CD4-positive, alpha-beta memory T cell (primary cell): Measurements from ENCODE around the gene TPM4. TPM values are rescaled to one million over a fixed set of nuclear protein-coding genes. Genes with fewer than 3 reads are reported as not detected.

Experiments used
- CTCF ChIA-PET: fragments of 350-600 bp; sonication (Branson Sonifier 250); formaldehyde crosslinking; loops from one replicate; lab custom pipeline; 2021; ENCODE audit warnings: inconsistent platforms; ENCODE audit not compliant: partially characterized antibody; lab: Charles Lee
- POLR2A ChIA-PET: fragments of 350-600 bp; sonication (Branson Sonifier 250); formaldehyde crosslinking; loops from one replicate; lab custom pipeline; 2021; ENCODE audit not compliant: partially characterized antibody; lab: Charles Lee
- DNase-seq, 5 donors: peaks; one replicate each; pipeline versions ENCODE4 v3.0.0 to v3.0.0-alpha.2; 2020 to 2022; ENCODE audit warnings: mixed read lengths in 1 of 5
- H3K27ac ChIP-seq: one replicate; pipeline ENCODE4 v1.7.0; 2013; ENCODE audit warnings: low read depth, low read length
- H3K27me3 ChIP-seq: 2 replicates; pipeline ENCODE4 v1.7.0; 2013; ENCODE audit warnings: mild to moderate bottlenecking, low read length, moderate library complexity; ENCODE audit not compliant: insufficient read depth
- H3K36me3 ChIP-seq: 2 replicates; pipeline ENCODE4 v1.7.0; 2013; ENCODE audit warnings: mild to moderate bottlenecking, low read length, moderate library complexity; ENCODE audit not compliant: insufficient read depth
- H3K4me1 ChIP-seq: 2 replicates; pipeline ENCODE4 v1.7.0; 2013; ENCODE audit warnings: mild to moderate bottlenecking, low read length, moderate library complexity; ENCODE audit not compliant: insufficient read depth
- H3K4me3 ChIP-seq, 2 donors: one replicate each; pipeline ENCODE4 v1.7.0; 2013; ENCODE audit warnings: low read length in 2 of 2, mild to moderate bottlenecking in 1 of 2
- H3K9me3 ChIP-seq, 2 donors: one replicate each; pipeline ENCODE4 v1.7.0; 2013; ENCODE audit warnings: low read length in 2 of 2, control low read depth in 1 of 2; ENCODE audit not compliant: control insufficient read depth in 1 of 2
- H3K27ac Mint-ChIP-seq, 7 donors: one replicate each; pipeline ENCODE4 v1.8.0; 2020 to 2021; ENCODE audit warnings: mixed read lengths in 7 of 7, mild to moderate bottlenecking in 6 of 7, inconsistent platforms in 3 of 7, moderate library complexity in 3 of 7
- H3K27me3 Mint-ChIP-seq, 2 donors: one replicate each; pipeline ENCODE4 v1.8.0; 2020 to 2021; ENCODE audit warnings: mixed read lengths in 2 of 2
- H3K36me3 Mint-ChIP-seq, 2 donors: one replicate each; pipeline ENCODE4 v1.8.0; 2020 to 2021; ENCODE audit warnings: mixed read lengths in 2 of 2, inconsistent platforms in 1 of 2, mild to moderate bottlenecking in 1 of 2
- H3K4me1 Mint-ChIP-seq, 4 donors: one replicate each; pipeline ENCODE4 v1.8.0; 2020 to 2021; ENCODE audit warnings: mixed read lengths in 4 of 4, mild to moderate bottlenecking in 1 of 4
- H3K4me3 Mint-ChIP-seq, 8 donors: one replicate each; pipeline ENCODE4 v1.8.0; 2020 to 2021; ENCODE audit warnings: mixed read lengths in 8 of 8, mild to moderate bottlenecking in 7 of 8, moderate library complexity in 6 of 8, inconsistent platforms in 3 of 8
- H3K9me3 Mint-ChIP-seq, 8 donors: one replicate each; pipeline ENCODE4 v1.8.0; 2020 to 2021; ENCODE audit warnings: mixed read lengths in 8 of 8, mild to moderate bottlenecking in 5 of 8, inconsistent platforms in 3 of 8, moderate library complexity in 1 of 8
- intact Hi-C: fragments of 100-400 bp; cut with micrococcal nuclease; formaldehyde crosslinking; loops from one replicate; pipeline ENCODE4 v1.15.1; 2023
- polyA plus RNA-seq, 2 donors: library from polyadenylated mRNA; unstranded; fragments of 300-500 nt; fragmentation: Illumina TruSeq; gene quantifications; one replicate each; pipeline ENCODE4 v1.2.3, GENCODE V29; 2021
- total RNA-seq, 2 experiments: library from RNA; stranded (reverse); gene quantifications; one replicate each; pipeline ENCODE4 v1.2.3, GENCODE V29; 2021

TPM4 gene
- total and polyA plus RNA-seq, 4 experiments from 2014 or later, result 76.7 to 134 (median 95.8) TPM

DNA sequence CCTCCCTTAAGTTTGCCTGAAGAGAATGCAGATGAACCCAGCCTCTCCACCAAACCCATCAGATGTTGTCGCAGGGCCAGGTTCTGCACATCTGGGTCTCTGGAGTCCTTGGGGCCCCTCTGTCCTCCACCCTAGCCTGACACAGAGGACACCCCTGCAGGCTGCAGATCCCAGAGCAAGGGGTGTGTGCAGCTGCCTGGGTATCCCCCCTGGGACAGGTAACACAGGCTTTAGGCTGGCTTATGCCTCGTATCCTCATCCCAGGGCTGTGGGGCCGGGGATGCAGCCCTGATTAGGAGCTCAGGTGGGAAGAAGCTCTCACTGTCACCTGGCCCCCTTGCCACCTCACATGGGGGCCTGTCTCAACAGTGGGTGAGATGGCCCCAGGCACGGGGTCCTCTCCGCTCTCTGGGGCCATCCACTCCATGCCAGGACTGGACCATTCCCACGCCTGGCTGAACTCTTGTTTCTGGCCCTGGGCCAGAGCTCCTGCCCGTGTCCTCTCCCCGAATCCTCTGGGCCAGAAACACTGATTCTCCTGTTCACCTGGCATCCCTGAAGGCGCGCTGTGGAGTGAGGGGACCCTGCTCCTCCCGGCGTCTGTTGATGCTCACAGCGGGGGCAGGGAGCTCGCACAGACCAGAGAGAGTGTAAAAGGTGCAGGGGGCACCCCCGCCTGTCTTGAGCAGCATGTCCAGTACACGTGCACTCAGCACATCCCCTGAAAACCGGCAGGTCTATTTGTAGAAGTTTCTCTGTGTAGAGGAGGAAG, 38.7 kb upstream of the TPM4 start:
- no peaks in the 10 kb centered on the region for H3K36me3 Mint-ChIP-seq

DNA sequence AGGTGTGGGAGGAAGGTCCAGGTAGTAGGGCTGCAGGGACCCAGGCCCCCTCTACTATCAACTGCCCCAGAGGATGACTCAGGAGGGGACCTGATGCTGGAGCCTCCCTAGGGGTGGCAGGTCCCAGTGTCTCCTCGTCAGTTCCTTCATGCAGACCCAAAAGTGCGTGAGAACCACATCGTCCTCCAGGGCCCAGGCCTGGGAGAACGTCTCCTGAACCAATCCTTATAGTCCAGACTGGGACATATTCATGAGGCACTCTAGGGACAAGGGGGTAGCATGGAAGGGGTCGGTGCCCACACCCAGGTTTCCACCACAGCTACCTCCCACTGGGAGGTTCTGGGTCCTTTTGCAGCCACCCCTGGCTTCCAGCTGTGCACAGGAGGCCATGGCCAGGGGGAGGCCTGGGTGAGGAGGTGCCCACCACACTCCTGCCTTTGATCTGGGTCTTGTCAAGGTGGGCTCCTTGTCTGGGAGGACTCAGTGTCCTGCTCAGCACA, 38.0 kb upstream of the TPM4 start:
- H3K4me3 ChIP-seq, result no peak overlapping the region
- Mint-ChIP-seq H3K9me3 (no peaks in the 10 kb centered on the region), H3K27ac (no peak overlapping the region)

More for the DNA sequence above, 38.7 kb upstream of the TPM4 start:
- no peak overlapping the region for H3K4me3 Mint-ChIP-seq
- H3K9me3 ChIP-seq, result no peaks in the 10 kb centered on the region
- no peaks in the 10 kb centered on the region for H3K36me3 ChIP-seq
- H3K9me3 Mint-ChIP-seq, result no peaks in the 10 kb centered on the region
- DNase-seq, result no peak
- H3K4me1 Mint-ChIP-seq, result peaks cover 7 to 17% (median 12%) of the 10 kb centered on the region in 4 donors
- ChIA-PET POLR2A (no interaction called here), CTCF (interaction anchor here (0.6 kb wide), 1 partner anchor 145 kb away, joined by 4 read pairs; no protein-coding TSS in a partner anchor)
- intact Hi-C loops, result no loop called here
- H3K4me3 ChIP-seq, result no peak overlapping the region
- H3K27me3 ChIP-seq, result no peaks in the 10 kb centered on the region
- no peak overlapping the region for H3K27ac Mint-ChIP-seq
- H3K27me3 Mint-ChIP-seq, result peaks cover 0 to 1% of the 10 kb centered on the region in 2 donors
- H3K27ac ChIP-seq, result no peak overlapping the region
- H3K4me1 ChIP-seq, result peaks cover 10% of the 10 kb centered on the region

DNA sequence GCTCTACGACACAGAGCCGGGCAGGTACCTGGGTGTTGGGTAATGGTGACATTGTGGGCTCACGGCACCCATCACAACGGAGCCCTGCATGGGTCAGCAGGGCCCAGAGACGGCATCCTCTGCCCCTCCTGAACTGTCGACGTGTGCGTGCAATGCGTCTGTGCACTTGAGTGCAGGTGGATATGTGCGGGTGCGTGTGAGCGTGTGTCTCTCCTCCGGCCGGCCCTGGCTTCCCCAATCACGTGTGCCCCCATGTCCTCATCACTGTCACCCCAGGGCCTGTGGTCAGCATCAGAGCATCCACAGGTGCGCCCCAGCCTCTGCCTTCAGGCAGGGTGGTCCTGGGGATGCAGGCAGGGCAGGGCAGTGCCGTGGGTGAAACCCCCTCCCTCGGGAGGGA, 37.2 kb upstream of the TPM4 start:
- Mint-ChIP-seq H3K9me3 (no peaks in the 10 kb centered on the region), H3K27ac (no peak overlapping the region)

More for the DNA sequence above, 38.0 kb upstream of the TPM4 start:
- ChIA-PET POLR2A (no interaction called here), CTCF (no interaction called here)
- Mint-ChIP-seq H3K4me1 (peaks cover 7 to 17% (median 12%) of the 10 kb centered on the region in 4 donors), H3K4me3 (no peak overlapping the region), H3K36me3 (no peaks in the 10 kb centered on the region), H3K27me3 (peaks cover 0 to 1% of the 10 kb centered on the region in 2 donors)
- Histone ChIP-seq H3K4me1 (peaks cover 10% of the 10 kb centered on the region), H3K27ac (no peak overlapping the region), H3K36me3 (no peaks in the 10 kb centered on the region), H3K27me3 (no peaks in the 10 kb centered on the region), H3K9me3 (no peaks in the 10 kb centered on the region)
- intact Hi-C loops, result no loop called here
- DNase-seq, result no peak

DNA sequence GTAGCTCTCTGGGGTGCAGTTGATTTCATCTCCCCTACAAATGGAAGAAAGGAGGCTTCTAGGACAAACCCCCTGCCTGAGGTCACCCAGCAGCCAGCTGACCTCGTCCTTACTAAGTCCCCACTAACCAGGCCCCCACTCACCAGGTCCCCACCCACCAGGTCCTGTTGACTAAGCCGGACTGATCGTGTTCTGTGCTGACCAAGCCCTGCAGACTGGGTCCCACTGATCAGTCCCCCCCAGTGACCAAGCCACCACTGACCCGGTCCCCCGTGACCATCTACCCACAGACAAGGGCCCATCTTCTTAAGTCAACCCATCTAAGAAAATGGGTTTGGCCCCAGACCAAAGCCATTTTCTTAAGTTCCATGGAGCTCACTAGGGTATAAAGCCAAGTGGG, 36.8 kb upstream of the TPM4 start:
- Mint-ChIP-seq H3K36me3 (no peaks in the 10 kb centered on the region), H3K4me1 (peaks cover 7 to 17% (median 12%) of the 10 kb centered on the region in 4 donors), H3K27me3 (peaks cover 0 to 1% of the 10 kb centered on the region in 2 donors), H3K9me3 (no peaks in the 10 kb centered on the region), H3K4me3 (no peak overlapping the region), H3K27ac (peak overlapping the region in 1 of 7 donors; percentile 39)
- POLR2A ChIA-PET, result no interaction called here
- H3K27ac ChIP-seq, result no peak overlapping the region
- no peak overlapping the region for H3K4me3 ChIP-seq
- intact Hi-C loops, result no loop called here
- DNase-seq, result no peak
- no peaks in the 10 kb centered on the region for H3K9me3 ChIP-seq
- CTCF ChIA-PET, result interaction anchor here (2.7 to 3.7 kb wide), 4 partner anchors 24 to 410 kb away, joined by 11 to 27 read pairs (median 26); partner anchors contain the start of gene FAM32A
- H3K36me3 ChIP-seq, result no peaks in the 10 kb centered on the region
- H3K27me3 ChIP-seq, result no peaks in the 10 kb centered on the region
- peaks cover 10% of the 10 kb centered on the region for H3K4me1 ChIP-seq

More for the DNA sequence above, 37.2 kb upstream of the TPM4 start:
- Histone ChIP-seq H3K36me3 (no peaks in the 10 kb centered on the region), H3K9me3 (no peaks in the 10 kb centered on the region), H3K27ac (no peak overlapping the region), H3K27me3 (no peaks in the 10 kb centered on the region), H3K4me1 (peaks cover 10% of the 10 kb centered on the region), H3K4me3 (no peak overlapping the region)
- peaks cover 0 to 1% of the 10 kb centered on the region in 2 donors for H3K27me3 Mint-ChIP-seq
- POLR2A ChIA-PET, result no interaction called here
- DNase-seq, result no peak
- H3K4me1 Mint-ChIP-seq, result peaks cover 7 to 17% (median 12%) of the 10 kb centered on the region in 4 donors
- no peaks in the 10 kb centered on the region for H3K36me3 Mint-ChIP-seq
- no peak overlapping the region for H3K4me3 Mint-ChIP-seq
- intact Hi-C loops, result no loop called here
- CTCF ChIA-PET, result interaction anchor here (3.7 kb wide), 2 partner anchors 24 to 146 kb away, joined by 26 to 27 read pairs; partner anchors contain the start of gene FAM32A

DNA sequence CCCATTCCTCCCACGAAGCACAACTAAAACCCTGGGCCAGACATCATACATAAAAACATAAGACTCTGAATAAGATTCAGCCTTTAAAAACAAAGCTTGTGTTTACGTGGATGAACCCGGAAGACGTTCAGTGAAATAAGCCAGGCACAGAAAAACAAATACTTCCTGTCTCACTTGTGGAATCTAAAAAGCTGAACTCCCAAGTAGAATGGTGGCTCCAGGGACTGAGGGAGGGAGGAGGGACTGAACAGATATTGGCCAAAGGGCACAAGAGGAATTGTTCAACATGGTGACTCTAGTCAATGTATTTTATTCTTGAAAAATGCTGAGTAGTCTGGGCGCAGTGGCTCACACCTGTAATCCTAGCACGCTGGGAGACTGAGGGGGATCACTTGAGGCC, 35.7 kb upstream of the TPM4 start:
- Mint-ChIP-seq H3K27ac (peak overlapping the region in 3 of 7 donors; percentile 54 to 79 (median 59)), H3K36me3 (no peaks in the 10 kb centered on the region), H3K4me3 (peak overlapping the region in 4 of 8 donors; percentile 17 to 52 (median 21)), H3K27me3 (peaks cover 0 to 1% of the 10 kb centered on the region in 2 donors), H3K4me1 (peaks cover 7 to 17% (median 12%) of the 10 kb centered on the region in 4 donors), H3K9me3 (no peaks in the 10 kb centered on the region)
- intact Hi-C loops, result loop anchor here (1.0 to 10.0 kb wide), 5 partner anchors 71 to 416 kb away; partner anchors contain the start of genes OR10H1 and RAB8A
- Histone ChIP-seq H3K36me3 (no peaks in the 10 kb centered on the region), H3K4me1 (peaks cover 10% of the 10 kb centered on the region), H3K27ac (no peak overlapping the region), H3K27me3 (no peaks in the 10 kb centered on the region), H3K9me3 (no peaks in the 10 kb centered on the region), H3K4me3 (no peak overlapping the region)
- DNase-seq, result no peak
- ChIA-PET POLR2A (interaction anchor here (1.3 to 2.0 kb wide), 2 partner anchors 46 to 284 kb away, joined by 5 to 6 read pairs; partner anchors contain the start of gene KLF2), CTCF (interaction anchor here (0.9 to 3.7 kb wide), 17 partner anchors 20 to 411 kb away, joined by 3 to 27 read pairs (median 6); partner anchors contain the start of genes FAM32A and HSH2D)

DNA sequence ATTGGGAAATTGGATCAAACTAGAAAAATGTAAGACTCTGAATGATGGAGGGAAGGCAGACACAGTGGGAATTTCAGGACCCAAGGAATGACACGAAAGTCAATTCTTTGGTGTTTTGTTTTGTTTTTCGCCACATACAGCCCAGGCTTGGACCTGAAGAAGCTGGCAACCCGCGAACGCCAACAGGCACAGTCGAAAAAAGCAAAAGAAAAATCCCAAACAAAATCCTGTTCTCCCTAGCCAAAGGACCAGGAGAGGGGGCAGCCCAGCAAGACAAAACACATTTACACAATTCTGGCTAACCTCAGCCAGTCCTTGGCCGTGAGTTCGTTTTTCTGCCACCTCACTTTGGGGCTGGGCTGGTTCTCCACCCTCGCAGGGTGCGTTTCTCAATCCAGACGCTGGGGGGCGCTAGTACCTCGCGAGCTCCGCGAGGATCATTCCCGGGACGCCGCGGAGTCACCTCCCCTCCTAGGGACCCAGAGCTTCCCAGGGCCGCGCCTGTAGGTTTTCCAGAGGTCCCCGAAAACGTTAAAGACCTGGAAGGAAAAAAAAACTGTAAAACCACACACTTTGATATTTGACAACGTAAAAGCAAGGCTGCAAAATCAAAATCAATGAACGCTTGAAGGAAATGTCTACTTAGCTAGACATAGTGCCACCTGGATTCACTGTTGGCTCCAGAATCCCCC, 34.9 kb upstream of the TPM4 start:
- peak; percentile 60 to 75 (median 66) for DNase-seq
- CTCF ChIA-PET, result interaction anchor here (0.6 to 3.7 kb wide), 36 partner anchors 10 to 412 kb away, joined by 3 to 27 read pairs (median 5); partner anchors contain the start of genes AP1M1, FAM32A and HSH2D
- H3K27me3 Mint-ChIP-seq, result peaks cover 0 to 1% of the 10 kb centered on the region in 2 donors
- no peaks in the 10 kb centered on the region for H3K36me3 Mint-ChIP-seq
- no peaks in the 10 kb centered on the region for H3K9me3 Mint-ChIP-seq
- intact Hi-C loops, result loop anchor here (1.0 to 10.0 kb wide), 5 partner anchors 70 to 417 kb away; partner anchors contain the start of genes OR10H1 and RAB8A
- Histone ChIP-seq H3K4me1 (peaks cover 10% of the 10 kb centered on the region), H3K36me3 (no peaks in the 10 kb centered on the region), H3K27me3 (no peaks in the 10 kb centered on the region), H3K27ac (no peak overlapping the region), H3K9me3 (no peaks in the 10 kb centered on the region), H3K4me3 (no peak overlapping the region)
- H3K27ac Mint-ChIP-seq, result peak overlapping the region in 1 of 7 donors; percentile 29
- POLR2A ChIA-PET, result interaction anchor here (0.7 to 2.0 kb wide), 10 partner anchors 21 to 326 kb away, joined by 3 to 8 read pairs (median 4); partner anchors contain the start of genes FAM32A, KLF2 and TPM4
- H3K4me3 Mint-ChIP-seq, result peak overlapping the region in 6 of 8 donors; percentile 7 to 63 (median 29)
- H3K4me1 Mint-ChIP-seq, result peaks cover 7 to 17% (median 12%) of the 10 kb centered on the region in 4 donors
